ENCODE data around the gene NOD2. TPM values are rescaled to one million over a fixed set of nuclear protein-coding genes. Genes with fewer than 3 reads are reported as not detected.
A peak's percentile ranks its signal among the peaks of the same experiment; 100 is the strongest.

NOD2 gene
- total RNA-seq, 1 donor from 2014 or later = 0.52 TPM

- Histone ChIP-seq H3K27ac (replicated peaks) (peak overlapping the region; percentile 38), H3K4me3 (no peak overlapping the region), H3K4me1 (peaks cover 21% of the 10 kb centered on the region), H3K27me3 (ENCODE audit: low read depth) (peaks cover 3% of the 10 kb centered on the region), H3K36me3 (no peaks in the 10 kb centered on the region), H3K9me3 (replicated peaks) (peaks cover 16% of the 10 kb centered on the region)
- intact Hi-C loops (cut with micrococcal nuclease) = loop anchor here (10.0 kb wide), 1 partner anchor 453 kb away; no protein-coding TSS in a partner anchor
- no peak for TF ChIP-seq CTCF (IDR thresholded peaks at IDR 0.05; ENCODE audit: borderline replicate concordance)
- DNase-seq = no peak
Observed at GRCh38 chr16:50667497-50668367, 25.7 kb upstream of the NOD2 start.

GRCh38 chr16:50668368-50669008, 24.9 kb upstream of the NOD2 start:
- peaks cover 4% of the 10 kb centered on the region for H3K36me3 ChIP-seq
- no peak for TF ChIP-seq CTCF (IDR thresholded peaks at IDR 0.05; ENCODE audit: borderline replicate concordance)
- DNase-seq = no peak
- intact Hi-C loops (cut with micrococcal nuclease) = loop anchor here (10.0 kb wide), 1 partner anchor 454 kb away; no protein-coding TSS in a partner anchor
- H3K4me3 ChIP-seq = no peak overlapping the region
- H3K27me3 ChIP-seq (ENCODE audit: low read depth) = peaks cover 10% of the 10 kb centered on the region
- peak overlapping the region; percentile 38 for H3K27ac ChIP-seq (replicated peaks)
- peaks cover 24% of the 10 kb centered on the region for H3K9me3 ChIP-seq (replicated peaks)
- H3K4me1 ChIP-seq = peaks cover 21% of the 10 kb centered on the region

GRCh38 chr16:50669741-50670140, 23.7 kb upstream of the NOD2 start:
- Histone ChIP-seq H3K27me3 (ENCODE audit: low read depth) (peaks cover 23% of the 10 kb centered on the region), H3K36me3 (peaks cover 7% of the 10 kb centered on the region), H3K27ac (replicated peaks) (no peak overlapping the region), H3K4me1 (peaks cover 21% of the 10 kb centered on the region), H3K9me3 (replicated peaks) (peaks cover 34% of the 10 kb centered on the region), H3K4me3 (no peak overlapping the region)
- DNase-seq = no peak
- intact Hi-C loops (cut with micrococcal nuclease) = loop anchor here (10.0 kb wide), 1 partner anchor 455 kb away; no protein-coding TSS in a partner anchor
- no peak for TF ChIP-seq CTCF (IDR thresholded peaks at IDR 0.05; ENCODE audit: borderline replicate concordance)

GRCh38 chr16:50670476-50670875, 22.9 kb upstream of the NOD2 start:
- intact Hi-C loops (cut with micrococcal nuclease) = no loop called here
- no peak for DNase-seq
- no peak for TF ChIP-seq CTCF (IDR thresholded peaks at IDR 0.05; ENCODE audit: borderline replicate concordance)

GRCh38 chr16:50671644-50672260, 21.7 kb upstream of the NOD2 start:
- peaks cover 34% of the 10 kb centered on the region for H3K9me3 ChIP-seq (replicated peaks)
- no peak overlapping the region for H3K4me3 ChIP-seq
- intact Hi-C loops (cut with micrococcal nuclease) = no loop called here
- peaks cover 7% of the 10 kb centered on the region for H3K36me3 ChIP-seq
- H3K4me1 ChIP-seq = peaks cover 12% of the 10 kb centered on the region
- H3K27me3 ChIP-seq (ENCODE audit: low read depth) = peaks cover 42% of the 10 kb centered on the region
- DNase-seq = no peak
- no peak overlapping the region for H3K27ac ChIP-seq (replicated peaks)
- peak; percentile 48 for TF ChIP-seq CTCF (IDR thresholded peaks at IDR 0.05; ENCODE audit: borderline replicate concordance)

More at GRCh38 chr16:50670476-50670875, 22.9 kb upstream of the NOD2 start:
- Histone ChIP-seq H3K36me3 (peaks cover 7% of the 10 kb centered on the region), H3K9me3 (replicated peaks) (peaks cover 34% of the 10 kb centered on the region), H3K4me3 (no peak overlapping the region), H3K4me1 (peaks cover 16% of the 10 kb centered on the region), H3K27me3 (ENCODE audit: low read depth) (peaks cover 30% of the 10 kb centered on the region), H3K27ac (replicated peaks) (no peak overlapping the region)
